Stimulated activated CD4-positive, alpha-beta T cell treated with anti-CD3 and anti-CD28 coated beads, Interleukin-4, amount 100 ng/mL, for 24 hours (primary cell): ENCODE results near the gene MPG.
A peak's percentile ranks its signal among the peaks of the same experiment; 100 is the strongest.

Experiments
- DNase-seq: peaks from one replicate; pipeline ENCODE4 v3.0.0-alpha.2; 2020

Gene MPG

DNA sequence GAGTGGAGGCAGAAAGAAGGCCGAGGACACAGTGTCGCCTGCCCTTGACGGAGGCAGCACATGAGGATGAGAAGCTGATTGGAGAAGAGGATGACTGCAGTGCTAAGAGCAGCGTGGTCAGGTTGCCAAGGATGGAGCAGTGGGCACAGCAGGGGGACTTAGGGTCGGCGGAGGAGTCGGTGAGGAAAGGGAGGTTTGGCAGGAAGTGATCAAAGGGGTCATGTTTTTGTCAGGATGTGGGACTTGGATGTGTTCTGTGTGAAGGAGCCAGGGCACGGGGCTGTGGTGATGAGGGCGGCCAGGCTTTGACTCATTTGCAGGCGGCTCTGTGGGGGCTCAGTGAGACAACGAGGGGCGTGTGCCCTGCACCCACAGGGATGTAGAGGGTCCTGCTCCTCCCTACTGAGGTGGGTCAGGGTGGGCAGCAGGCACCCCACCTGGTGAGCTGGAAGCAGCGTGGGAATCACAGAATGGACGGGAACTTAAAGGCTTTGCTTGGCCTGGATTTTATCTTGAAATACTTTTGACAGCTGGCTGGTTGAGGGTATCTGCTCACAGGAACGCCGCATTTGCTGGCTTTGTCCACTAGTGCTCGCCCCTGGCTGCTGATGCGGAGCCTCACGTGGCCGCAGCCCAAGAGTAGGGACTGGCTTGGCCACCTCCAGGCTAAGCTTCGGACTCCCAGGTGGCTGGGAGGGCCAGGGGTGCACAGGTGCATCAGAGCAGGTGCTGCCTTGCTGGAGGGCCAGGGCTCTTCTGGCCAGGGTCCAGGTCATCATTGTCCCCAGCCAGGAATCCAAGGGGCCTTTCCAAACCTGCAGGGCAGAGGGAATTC lies 6.0 kb downstream of the MPG start:
- no peak for DNase-seq

DNA sequence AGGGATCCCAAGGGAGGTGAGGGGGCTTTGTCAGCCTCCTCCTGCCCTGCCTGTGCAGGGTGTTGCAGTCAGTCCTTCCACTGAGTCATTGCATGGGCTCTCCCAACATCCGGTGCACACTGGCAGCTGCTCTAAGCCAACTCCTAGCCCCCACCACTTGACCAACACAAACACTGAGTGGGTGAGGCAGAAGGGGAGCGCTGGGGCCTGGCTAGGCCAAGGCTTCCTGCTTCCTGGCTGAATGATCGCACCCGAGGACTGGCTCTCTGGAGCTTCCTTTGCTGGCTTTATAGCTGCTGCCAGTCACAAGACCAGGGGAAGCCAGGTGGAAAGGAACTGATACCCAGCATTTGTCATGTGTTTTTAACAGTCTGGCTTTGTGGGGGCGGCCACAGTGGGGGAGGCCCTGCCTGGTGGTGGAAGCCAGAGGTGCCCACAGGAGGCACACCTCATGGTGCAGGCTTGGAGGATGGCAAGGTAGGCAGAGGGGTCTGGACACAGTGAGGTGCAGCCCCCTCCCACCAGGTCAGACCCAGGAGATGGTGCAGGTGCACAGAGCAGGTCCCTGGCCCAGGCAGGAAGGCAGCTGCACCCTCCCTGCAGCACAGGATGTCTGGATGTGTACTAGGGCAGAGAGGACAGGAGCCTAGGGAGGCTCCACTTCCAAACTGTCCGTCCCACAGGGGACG lies 6.8 kb downstream of the MPG start:
- peak; percentile 60 for DNase-seq

DNA sequence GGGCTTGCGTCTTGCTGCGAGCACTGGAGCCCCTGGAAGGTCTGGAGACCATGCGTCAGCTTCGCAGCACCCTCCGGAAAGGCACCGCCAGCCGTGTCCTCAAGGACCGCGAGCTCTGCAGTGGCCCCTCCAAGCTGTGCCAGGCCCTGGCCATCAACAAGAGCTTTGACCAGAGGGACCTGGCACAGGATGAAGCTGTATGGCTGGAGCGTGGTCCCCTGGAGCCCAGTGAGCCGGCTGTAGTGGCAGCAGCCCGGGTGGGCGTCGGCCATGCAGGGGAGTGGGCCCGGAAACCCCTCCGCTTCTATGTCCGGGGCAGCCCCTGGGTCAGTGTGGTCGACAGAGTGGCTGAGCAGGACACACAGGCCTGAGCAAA lies 7.4 kb downstream of the MPG start:
- DNase-seq, result no peak

DNA sequence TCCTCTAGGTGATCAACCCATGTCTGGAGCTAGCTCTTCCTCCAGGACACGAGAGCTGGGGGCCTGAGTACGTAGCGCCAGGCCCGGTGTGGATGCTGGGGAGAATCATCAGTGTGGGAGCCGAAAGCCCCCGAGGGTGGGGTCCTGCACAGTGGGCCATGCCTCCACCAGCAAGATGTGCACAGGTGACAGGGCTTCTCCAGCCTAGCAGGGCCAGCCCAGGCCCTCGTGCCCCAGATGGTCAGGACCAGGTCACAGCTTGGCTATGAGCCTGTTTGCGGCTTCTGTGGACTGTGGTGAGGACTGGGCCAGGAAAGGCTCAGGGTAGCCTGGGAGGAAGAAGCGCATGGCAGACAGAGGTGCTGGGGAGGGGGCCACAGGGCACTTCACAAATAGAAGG lies 7.8 kb downstream of the MPG start:
- no peak for DNase-seq

DNA sequence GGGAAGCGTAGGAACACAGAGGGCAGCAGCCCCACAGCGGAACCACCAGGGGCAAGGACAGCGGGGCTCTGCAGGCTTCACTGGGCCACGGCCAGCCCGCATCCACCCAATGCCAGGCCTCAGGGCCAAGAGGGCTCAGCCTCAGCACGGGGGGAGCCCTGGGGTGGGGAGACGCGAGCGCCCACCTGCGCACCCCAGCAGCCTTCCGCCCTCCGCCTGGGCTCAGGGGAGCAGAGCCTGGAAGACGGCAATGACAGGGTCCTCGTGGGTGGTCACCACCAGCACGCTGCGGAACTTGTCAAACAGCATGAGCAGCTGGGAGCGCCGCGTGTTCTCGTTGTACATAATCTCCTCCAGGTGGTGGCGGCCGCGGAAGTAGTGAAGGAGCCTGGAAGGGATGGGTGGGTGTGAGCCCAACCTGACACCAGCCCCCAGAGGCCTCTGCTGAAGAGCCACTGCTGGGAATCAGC lies 8.5 kb downstream of the MPG start:
- DNase-seq, result no peak

DNA sequence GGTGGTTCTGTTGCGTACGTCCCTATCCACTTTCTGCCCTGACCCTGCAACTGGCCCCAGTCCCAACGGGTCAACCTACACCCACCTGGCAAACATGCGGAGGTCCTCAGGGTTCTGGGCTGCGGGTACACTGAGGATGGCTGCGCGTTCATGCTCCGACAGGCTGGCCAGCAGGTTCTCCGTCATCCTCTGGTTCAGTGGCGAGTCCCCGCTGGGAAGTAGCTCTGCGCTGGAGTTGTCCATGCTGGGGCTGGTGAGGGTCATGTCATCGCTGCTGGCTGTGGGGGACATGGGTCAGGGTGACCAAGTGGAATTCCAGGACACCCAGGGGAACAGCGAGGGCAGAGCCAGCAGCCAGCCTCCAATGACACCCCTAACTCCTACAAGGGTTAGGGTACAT lies 10.6 kb downstream of the MPG start:
- no peak for DNase-seq

DNA sequence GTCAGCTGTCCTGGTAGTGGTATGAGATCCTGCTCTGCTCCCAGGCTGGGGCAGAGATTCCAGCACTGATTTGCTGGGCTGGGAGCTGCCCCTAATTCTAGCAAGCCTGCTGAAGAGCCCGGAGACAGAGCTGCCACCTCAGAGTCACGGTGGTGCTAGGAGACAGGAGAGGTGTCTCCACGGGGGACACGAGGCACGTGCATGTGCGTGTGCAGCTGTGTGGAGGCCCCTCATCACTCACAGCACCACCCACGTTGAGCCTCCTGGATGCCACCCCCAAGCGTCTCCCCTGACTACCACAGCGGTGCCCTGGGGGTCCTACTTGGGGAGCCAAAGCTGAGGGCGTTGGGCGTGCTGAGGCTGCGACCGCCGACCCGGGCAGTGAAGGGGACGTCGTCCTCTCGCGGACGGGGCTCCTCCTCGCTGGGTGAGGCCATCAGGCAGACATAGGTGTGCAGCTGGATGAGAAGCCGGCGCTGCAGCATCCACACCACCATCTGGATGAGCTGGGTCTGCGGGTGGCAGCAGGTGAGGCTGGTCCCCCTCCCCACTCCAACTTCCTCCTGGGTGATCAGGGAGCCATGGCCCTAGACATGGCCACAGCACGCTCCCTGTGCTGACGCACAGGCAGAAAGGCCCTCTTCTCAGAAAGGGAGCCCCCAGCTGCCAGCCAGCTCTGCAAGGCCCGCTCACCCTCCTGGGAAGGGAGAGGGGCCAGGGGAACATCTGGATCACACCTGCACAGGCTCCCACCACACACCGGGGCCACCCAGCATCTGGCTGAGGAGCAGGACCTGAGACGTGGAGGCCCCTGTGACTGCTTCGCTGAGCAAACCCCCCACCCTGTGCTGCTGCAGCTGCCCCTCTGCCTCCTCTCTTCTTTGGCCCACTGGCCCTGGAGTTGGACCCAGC lies 11.6 kb downstream of the MPG start:
- DNase-seq, result no peak

DNA sequence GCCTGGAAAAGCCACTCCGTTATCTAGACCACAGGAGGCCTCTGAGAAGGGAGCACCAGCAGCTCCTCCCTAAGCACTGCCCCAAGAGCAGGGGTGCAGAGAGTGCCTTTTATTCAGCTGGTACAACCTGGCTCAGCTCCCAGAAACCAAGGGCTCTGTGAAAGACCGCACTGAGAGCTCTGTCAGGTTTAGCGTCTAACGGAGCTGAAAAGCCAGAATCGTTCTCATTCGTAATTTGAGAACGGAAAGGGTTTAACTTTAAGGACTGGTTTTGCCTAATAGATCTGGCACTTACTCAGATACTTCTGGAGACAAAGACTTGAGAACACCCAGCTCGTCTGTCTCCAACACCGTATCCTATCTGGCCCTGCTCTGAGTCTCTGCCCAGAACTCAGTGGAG lies 13.5 kb downstream of the MPG start:
- no peak for DNase-seq

DNA sequence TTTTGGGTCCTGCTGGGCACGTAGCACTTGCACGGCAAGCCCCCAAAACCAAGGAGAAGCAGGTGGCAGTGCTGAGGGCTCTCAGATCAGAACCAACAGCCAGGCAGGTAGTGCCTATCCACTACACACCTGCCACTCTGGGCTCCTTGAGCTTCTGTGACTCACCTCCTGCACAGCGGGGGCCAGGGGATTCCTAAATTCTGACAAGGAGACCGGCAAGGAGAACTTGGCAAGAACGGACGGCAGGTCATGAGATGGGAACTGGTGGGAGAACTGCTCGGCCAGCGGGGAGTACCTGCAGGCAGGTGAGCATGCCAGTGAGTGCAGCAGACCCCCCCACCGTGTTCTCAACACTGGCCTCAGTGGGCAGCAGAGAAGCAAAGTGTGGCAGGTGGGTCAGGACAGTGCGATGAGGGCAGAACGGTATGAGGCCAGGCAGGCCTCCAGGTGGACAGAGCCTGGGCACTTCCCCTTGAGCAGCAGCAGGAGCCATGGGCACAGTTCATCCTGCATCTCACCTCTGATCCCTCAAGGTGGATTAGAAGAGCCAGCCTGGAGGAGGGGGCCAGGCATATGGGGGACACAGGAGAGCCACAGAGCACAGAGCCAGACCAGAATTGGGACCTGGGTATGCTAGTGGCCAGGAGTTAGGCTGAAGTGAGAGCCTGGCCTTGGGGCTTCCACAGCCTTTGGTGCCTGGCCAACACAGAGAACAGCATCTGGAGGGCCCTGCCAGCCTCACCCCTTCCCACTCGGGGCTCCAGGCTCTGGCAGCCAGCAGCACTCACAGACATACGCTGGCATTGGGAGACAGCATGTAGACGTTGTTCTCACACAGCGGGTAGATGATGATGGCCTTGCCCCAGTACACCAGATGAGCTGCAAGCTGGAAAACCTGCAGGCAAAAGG lies 14.7 kb downstream of the MPG start:
- no peak for DNase-seq

DNA sequence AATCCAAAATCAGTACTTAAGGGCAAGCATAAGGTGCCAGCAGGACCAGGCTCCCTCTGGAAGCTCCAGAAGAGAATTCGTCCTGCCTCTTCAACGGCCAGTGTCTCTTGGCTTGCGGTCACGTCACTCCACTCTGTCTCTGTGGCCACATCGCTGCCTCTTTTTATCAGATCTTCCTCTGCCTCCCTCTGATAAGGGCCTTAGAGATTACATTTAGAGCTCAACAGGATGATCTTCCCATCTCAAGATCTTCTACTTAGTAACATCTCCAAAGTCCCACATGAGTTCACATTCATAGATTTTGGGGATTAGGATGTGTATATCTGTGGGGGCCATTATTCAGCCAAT lies 16.9 kb downstream of the MPG start:
- no peak for DNase-seq

DNA sequence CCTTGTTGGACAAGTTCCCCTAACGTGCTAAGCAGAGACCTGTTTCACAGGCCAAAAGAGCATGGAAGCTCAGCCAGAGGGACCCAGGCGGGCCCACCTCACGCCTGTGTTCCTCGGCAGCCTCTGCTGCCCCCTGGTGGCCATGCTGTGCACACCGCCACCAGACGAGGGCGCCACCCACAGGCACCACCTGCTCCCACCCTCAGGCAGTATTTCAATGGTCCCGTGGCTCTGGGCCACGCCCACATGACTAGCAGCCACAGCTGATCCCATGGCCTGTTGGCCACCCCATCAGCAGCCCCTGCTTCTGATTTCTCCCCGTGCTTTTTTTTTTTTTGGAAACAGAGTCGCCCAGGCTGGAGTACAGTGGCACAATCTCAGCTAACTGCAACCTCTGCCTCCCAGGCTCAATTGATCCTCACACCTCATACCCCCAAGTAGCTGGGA lies 18.9 kb downstream of the MPG start:
- peak; percentile 88 for DNase-seq

DNA sequence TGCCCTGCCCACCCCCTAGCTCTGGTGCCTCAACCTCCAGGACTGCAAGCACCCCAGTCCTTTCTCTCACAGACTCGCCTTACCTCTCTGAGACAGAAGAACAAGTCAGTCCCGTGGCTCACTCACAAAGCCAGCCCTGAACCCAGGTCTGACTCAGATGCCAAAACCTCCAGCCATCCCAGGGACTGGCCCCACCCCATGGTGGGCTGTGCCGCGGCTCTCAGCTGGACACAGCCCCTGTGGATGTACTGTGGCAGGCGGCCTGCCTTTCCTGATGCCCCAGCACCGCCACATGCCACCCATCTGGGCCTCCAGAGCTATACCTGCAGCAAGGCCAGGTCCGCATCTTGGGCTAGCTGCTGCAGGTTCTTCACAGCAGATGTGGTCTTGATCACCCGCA lies 19.8 kb downstream of the MPG start:
- DNase-seq, result no peak

DNA sequence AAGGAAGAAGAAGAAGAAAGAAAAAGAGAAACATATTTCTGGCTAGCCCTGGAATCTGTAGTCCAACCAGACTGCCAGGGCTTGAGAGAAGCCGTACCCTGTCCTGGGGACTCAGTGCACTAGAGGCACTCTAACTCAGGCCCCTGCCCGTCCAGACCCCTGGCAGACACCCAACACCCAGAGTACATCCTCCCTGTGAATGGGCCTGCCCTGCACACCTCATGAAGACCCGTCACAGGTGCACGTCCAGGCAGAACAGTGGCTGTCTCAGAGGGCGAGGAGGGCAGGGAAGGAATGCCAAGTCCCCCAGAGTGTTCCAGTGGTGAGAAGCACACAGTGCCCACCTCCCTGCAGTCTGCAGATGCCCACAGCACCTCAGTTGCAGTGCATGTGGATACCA lies 23.0 kb downstream of the MPG start:
- no peak for DNase-seq

DNA sequence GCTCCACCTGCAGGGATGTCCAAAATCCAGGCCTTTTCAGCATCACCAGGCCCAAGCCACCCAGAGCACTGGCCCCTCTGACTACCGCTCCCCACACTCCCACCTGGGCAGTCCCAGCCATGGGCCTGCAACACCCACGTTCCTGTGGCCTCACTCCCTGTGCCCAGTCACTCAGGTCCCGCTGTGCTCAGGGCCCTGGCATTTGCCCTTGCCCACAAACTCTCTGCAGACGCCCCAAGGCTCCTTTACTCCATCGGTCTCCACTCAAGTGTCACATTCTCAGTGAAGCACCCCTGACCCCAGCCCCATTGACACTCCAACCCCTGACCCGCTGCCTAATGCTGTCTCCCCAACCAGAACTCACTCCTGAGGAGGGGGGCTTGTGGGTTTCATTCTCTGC lies 23.6 kb downstream of the MPG start:
- DNase-seq, result no peak

DNA sequence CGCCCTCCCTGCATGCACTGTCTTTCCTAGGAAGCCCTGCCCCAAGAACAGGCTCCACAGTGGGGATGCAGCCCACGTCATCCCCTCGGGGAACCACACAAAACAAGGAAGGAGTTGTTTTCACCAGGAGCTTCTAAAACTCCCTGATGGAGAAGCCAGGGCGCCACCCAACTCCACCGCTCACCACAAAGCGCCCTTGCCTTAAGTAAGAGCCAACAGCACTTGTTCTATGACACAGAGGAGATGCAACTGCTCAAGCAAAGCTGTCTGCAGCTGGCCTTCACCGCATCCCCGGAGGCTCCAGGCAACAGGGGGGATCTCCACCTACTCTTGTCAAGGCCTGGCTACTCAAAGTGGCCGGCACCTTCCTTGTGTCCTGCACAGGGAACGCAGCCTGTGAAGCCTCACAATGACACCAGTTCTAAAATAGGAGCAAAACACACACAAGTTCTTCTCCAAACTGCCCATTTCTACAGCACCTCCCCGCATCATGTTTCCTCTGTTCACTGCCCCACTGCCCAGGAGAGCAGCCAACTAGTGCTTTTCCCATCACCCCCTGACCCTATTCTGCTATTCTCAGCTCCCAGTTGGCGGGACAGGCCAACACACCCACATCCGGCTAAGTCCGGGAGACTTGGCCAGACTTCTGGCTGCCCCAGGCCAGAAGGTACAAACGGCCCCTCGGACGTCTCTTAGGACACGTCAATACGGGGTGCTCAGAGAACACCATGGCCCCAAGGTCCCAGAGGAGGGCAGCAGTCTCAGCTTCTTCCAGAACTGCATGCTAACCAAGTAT lies 24.2 kb downstream of the MPG start:
- no peak for DNase-seq

DNA sequence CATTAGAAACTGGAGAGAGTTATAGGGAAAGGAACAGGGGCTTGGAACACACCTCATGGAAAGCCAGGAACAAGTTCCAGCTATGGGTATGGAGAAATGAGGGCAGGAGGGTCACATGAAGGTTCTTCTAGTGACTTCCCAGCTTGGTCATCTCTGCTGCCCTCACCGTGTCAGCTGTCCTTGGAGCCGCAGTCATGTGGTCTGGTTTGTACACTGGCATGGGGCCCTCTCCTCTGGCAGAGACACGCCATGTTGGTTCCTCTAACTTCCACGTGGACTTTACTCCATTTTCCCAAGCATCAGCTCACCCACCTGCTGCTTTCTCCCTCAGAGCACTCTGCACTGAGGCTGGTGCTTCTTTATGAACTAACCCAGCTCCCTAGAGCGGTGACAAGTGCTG lies 26.3 kb downstream of the MPG start:
- no peak for DNase-seq

DNA sequence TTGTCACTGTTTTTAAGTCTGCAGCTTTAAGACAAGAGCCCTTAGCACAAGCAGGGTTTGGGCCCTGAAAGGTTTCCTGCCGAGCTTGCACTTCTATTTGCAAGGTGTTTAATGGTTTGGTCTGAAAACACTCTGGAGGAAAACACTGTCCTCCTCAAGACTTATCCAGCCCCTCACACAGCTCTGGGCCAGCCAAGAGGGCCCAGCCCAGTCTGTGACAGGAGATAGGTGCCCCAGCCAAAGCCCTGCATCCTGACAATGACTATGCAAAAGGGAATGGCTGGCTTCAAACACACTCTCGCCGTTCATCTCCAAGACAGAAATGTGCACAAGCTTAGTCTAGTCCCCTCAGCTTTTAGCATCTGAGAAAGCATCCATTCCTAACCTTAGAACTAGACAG lies 26.9 kb downstream of the MPG start:
- DNase-seq, result no peak

DNA sequence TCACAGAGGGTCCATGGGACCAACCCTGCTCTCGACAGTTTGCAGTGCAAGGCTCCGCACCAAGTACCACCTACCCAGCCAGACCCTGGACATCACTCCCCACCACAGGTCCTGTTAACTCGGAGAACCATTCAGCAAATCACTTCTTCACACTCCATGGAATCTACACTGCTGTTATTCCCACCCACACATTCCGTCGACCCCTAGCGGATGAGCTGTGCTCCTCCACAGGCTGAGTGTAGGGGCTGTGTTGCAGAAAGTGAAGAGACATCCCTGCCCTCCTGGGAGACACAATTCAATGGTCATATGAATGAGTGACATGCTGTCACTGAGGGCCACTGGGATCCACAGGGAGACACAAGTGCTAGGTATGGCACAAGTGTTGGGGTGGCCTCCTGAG lies 27.5 kb downstream of the MPG start:
- DNase-seq, result no peak

DNA sequence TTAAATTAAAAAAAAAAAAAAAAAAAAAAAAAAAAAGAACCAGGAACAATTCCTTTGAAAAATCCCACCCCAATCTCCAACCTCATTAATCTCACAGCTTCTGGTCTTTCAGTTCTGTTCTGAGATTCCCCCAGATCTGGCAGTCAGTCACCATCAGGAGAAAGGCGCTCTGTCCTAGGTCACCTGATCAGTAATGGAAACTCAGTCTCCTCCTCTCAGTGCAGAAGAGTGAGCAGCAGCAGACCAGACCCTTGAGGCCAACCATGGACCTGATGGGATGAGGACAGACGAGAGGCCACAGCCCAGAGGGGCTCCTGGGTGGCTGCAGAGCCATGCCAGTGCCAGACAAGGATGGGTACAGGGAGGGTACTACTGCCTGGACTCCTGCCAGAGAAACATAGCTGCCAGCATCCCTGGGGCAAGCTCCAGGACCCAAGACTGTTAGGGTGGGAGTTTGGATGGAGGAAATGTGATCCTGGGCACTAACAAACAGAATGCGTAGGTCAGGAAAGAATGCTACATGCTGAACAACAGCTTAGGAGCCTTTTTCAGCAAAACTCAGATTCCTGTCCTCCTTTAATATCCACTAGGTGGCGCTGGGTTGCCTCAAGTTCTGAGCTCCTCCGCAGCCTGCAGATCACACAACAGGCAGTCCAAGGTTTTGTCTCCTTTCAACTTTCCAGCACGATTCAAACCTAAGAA lies 28.7 kb downstream of the MPG start:
- DNase-seq, result peak; percentile 64

DNA sequence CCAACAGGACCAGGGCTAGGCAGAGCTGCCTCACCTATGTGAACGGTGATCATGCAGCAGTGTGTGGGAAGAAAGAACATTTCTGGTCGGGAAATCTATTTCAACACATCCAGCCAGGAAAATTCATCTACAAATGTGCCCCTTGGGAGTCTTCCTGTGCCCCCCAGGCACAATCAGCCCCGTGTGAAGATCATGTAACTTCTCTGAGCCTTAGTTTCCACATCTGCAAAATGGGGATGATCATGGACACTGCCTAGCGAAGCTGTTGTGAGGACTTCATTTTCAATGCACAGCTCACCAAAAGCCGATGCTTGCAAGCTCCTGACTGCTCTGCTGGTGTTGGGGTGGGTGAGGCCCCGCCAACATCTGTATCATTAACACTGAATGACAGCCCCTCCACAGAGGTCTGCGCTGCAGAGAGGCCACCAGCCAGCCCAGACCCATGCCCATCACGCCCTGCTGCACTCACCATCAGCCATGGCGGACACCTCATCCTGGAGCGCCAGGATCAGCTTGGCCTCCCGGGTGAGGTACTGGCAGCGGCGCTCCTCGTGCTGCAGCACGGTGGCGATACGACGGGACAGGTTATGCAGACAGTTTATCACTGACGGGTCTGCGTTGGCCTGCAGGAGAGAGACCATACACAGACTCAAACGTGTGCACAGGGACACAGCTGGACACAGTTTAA lies 34.3 kb downstream of the MPG start:
- no peak for DNase-seq
